Loucy (cell line): ENCODE measurements around the gene AKAP6.

ENCODE experiments used
- EZH2phosphoT487 ChIP-seq: fragments of 200-600 bp; IDR thresholded peaks from 2 replicates; pipeline ENCODE4 v1.6.1; 2018; ENCODE audit warnings: antibody characterized with exemption, mild to moderate bottlenecking, moderate library complexity, borderline replicate concordance
- TF ChIP-seq, protein P1 (sequence below): fragments of 200-600 bp; sonication (generic); conservative IDR thresholded peaks from 2 replicates; pipeline ENCODE4 v1.5.1; 2014; ENCODE audit warnings: mild to moderate bottlenecking, antibody characterized with exemption, low read length

DNA sequence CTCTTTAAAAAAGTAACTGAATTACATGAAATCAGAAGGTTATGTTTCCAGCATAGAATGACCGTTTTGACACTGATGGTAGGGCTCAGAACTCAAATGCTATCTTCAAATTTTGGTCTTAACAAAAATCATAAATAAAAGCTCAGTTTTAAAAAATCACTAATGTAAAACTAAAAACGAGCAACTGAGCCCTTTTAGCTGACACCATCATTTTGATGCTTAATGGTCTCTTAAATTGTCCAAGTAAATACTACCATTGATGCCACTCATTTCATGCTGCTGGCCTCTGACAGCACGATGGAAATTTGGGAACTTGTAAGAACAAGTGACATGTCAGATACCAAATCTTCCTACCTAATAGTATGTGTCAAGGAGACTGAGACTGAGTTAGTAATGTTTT is 205.0 kb downstream of the AKAP6 start:
- TF ChIP-seq, protein P1, sequence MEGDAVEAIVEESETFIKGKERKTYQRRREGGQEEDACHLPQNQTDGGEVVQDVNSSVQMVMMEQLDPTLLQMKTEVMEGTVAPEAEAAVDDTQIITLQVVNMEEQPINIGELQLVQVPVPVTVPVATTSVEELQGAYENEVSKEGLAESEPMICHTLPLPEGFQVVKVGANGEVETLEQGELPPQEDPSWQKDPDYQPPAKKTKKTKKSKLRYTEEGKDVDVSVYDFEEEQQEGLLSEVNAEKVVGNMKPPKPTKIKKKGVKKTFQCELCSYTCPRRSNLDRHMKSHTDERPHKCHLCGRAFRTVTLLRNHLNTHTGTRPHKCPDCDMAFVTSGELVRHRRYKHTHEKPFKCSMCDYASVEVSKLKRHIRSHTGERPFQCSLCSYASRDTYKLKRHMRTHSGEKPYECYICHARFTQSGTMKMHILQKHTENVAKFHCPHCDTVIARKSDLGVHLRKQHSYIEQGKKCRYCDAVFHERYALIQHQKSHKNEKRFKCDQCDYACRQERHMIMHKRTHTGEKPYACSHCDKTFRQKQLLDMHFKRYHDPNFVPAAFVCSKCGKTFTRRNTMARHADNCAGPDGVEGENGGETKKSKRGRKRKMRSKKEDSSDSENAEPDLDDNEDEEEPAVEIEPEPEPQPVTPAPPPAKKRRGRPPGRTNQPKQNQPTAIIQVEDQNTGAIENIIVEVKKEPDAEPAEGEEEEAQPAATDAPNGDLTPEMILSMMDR, result no peak
- no peak for TF ChIP-seq EZH2phosphoT487
